ENCODE results near the gene R3HDML. TPM values are rescaled to one million over a fixed set of nuclear protein-coding genes. Genes with fewer than 3 reads are reported as not detected.

Gene R3HDML
- polyA plus RNA-seq, 1 donor (not counting 4 experiments of a cell fraction or from before 2014, with no cell fraction given), result not detected

DNA sequence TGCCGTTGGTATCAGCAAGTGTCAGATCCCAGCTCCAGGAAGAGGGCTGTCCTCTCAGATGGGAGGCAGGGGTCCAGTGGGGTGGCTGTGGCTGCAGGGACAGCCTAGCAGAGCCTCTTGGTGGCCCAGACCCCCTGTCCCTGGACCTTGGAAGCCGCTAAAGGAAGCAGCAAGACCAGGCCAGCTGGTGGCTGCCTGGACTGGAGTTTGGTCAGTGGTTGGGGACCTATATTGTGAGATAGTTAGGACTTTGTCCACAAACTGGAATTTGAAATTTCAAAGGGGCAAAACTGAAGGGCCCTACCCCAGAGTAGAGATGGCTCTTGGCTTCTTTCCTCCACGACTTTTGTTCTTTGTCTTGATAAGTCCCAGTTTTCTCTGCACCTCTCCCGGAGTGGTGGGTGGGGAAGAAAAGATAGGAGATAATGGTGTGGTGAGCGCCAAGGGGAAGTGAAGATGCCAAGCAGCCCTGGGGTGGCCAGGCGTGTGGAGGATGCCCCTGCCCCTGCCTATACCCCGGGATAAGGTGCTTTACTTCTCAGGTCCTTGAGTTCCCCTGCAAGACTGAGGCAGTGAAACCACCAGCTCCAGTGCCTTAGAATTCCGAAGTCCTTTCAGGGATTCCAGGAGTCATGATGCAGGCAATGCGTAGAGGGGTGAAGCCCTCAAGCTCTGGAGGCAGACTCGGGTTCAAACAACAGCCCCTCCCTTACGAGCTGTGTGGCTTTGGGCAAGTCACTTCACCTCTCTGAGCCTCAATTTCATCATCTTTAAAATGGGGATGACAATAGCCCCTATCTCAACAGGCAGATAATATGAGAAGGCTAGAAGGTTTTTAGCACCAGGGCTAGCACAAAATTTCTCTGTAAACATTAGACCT lies 58.9 kb downstream of the R3HDML start:
- H3K4me2 ChIP-seq (ENCODE audit: control insufficient read depth, extremely low read depth, insufficient read depth, low read depth, low read length), result no peak overlapping the region

DNA sequence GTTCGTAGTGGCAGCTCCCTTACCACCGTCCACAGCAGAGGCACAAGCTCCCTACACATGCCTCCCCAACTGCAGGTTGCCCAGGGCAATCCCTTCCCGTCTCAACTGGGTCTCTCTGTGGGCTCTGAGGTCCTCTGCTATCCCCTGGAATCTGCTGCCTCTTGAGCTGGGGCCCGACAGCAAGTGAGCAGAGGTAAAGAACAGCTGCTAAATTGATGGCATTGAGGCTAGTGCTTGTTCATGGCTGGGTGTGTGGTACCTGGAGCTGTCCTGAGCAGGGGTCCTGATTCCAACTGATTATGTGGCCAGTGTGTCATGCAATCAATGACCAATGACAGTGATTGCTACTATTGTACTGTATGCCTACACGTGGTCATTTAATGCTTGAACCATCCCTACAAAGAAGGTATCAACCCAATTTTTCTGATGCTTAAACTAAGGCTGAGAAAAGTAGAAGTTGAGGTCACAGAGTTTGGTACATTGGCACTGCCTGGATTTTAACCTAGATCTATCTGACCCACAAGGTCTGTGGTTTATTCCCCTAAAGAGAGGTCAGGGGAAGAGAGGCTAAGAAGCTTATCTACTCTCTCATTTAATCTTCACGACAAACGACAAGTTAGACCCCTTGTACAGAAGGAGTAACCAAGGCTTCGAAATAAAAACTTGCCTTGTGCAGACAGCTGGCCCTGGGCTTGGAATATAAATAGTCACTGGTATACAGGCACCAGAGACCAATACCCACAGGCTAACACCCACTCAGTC lies 59.7 kb downstream of the R3HDML start:
- no peak for TF ChIP-seq EZH2 (IDR thresholded peaks at IDR 0.05; ENCODE audit: low read length)
- Histone ChIP-seq H3K4me3 (ENCODE audit: control insufficient read depth in 2 of 3, extremely low read depth in 1 of 3, insufficient read depth in 2 of 3, low read depth in 1 of 3, low read length in 3 of 3) (no peak overlapping the region), H3K4me1 (ENCODE audit: control insufficient read depth, extremely low read depth, insufficient read depth, low read length) (peaks cover 13% of the 10 kb centered on the region), H3K79me2 (ENCODE audit: control insufficient read depth, insufficient read depth, low read length) (no peaks in the 10 kb centered on the region), H3K27ac (ENCODE audit: control insufficient read depth, insufficient read depth, low read length) (no peak overlapping the region), H3K4me2 (ENCODE audit: control insufficient read depth, extremely low read depth, insufficient read depth, low read depth, low read length) (no peak overlapping the region), H3K36me3 (ENCODE audit: control insufficient read depth in 2 of 2, extremely low read depth in 1 of 2, insufficient read depth in 2 of 2, low read length in 2 of 2) (no peaks in the 10 kb centered on the region), H3K9me1 (ENCODE audit: control insufficient read depth, extremely low read depth, insufficient read depth, low read length) (no peaks in the 10 kb centered on the region), H3K9me3 (ENCODE audit: control insufficient read depth, low read depth, low read length) (no peaks in the 10 kb centered on the region), H4K20me1 (ENCODE audit: control insufficient read depth, extremely low read depth, insufficient read depth, low read length) (no peaks in the 10 kb centered on the region), H2AFZ (ENCODE audit: control insufficient read depth, low read length) (no peak overlapping the region), H3K27me3 (ENCODE audit: control insufficient read depth, extremely low read depth, insufficient read depth, low read length) (no peaks in the 10 kb centered on the region), H3K9ac (ENCODE audit: control insufficient read depth, extremely low read depth, insufficient read depth, low read length) (no peak overlapping the region)
- DNase-seq (ENCODE audit: low read depth, low spot score) (no peak), FAIRE-seq (no peak)
- dilution Hi-C loops (cut with MboI; ENCODE audit: extremely low pct_ligation_motif_present, low sequenced_read_pairs), result no loop called here

More for the DNA sequence above, 58.9 kb downstream of the R3HDML start:
- H3K4me3 ChIP-seq (ENCODE audit: control insufficient read depth in 2 of 3, extremely low read depth in 1 of 3, insufficient read depth in 2 of 3, low read depth in 1 of 3, low read length in 3 of 3), result no peak overlapping the region
- no peak overlapping the region for H2AFZ ChIP-seq (ENCODE audit: control insufficient read depth, low read length)
- H3K9me3 ChIP-seq (ENCODE audit: control insufficient read depth, low read depth, low read length), result no peaks in the 10 kb centered on the region
- DNase-seq (ENCODE audit: low read depth, low spot score), result no peak
- TF ChIP-seq, protein P1, sequence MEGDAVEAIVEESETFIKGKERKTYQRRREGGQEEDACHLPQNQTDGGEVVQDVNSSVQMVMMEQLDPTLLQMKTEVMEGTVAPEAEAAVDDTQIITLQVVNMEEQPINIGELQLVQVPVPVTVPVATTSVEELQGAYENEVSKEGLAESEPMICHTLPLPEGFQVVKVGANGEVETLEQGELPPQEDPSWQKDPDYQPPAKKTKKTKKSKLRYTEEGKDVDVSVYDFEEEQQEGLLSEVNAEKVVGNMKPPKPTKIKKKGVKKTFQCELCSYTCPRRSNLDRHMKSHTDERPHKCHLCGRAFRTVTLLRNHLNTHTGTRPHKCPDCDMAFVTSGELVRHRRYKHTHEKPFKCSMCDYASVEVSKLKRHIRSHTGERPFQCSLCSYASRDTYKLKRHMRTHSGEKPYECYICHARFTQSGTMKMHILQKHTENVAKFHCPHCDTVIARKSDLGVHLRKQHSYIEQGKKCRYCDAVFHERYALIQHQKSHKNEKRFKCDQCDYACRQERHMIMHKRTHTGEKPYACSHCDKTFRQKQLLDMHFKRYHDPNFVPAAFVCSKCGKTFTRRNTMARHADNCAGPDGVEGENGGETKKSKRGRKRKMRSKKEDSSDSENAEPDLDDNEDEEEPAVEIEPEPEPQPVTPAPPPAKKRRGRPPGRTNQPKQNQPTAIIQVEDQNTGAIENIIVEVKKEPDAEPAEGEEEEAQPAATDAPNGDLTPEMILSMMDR (optimal IDR thresholded peaks at IDR 0.05 in 1 of 3, IDR thresholded peaks at IDR 0.05 in 1 of 3, conservative IDR thresholded peaks at IDR 0.05 in 1 of 3; ENCODE audit: extremely low read depth in 1 of 3, insufficient read depth in 2 of 3, low read length in 3 of 3), result no peak
- TF ChIP-seq EZH2 (IDR thresholded peaks at IDR 0.05; ENCODE audit: low read length), result no peak
- H4K20me1 ChIP-seq (ENCODE audit: control insufficient read depth, extremely low read depth, insufficient read depth, low read length), result no peaks in the 10 kb centered on the region
- H3K4me1 ChIP-seq (ENCODE audit: control insufficient read depth, extremely low read depth, insufficient read depth, low read length), result peaks cover 13% of the 10 kb centered on the region
- H3K27ac ChIP-seq (ENCODE audit: control insufficient read depth, insufficient read depth, low read length), result no peak overlapping the region
- H3K27me3 ChIP-seq (ENCODE audit: control insufficient read depth, extremely low read depth, insufficient read depth, low read length), result no peaks in the 10 kb centered on the region
- no peaks in the 10 kb centered on the region for H3K79me2 ChIP-seq (ENCODE audit: control insufficient read depth, insufficient read depth, low read length)
- H3K9ac ChIP-seq (ENCODE audit: control insufficient read depth, extremely low read depth, insufficient read depth, low read length), result no peak overlapping the region
- no peaks in the 10 kb centered on the region for H3K36me3 ChIP-seq (ENCODE audit: control insufficient read depth in 2 of 2, extremely low read depth in 1 of 2, insufficient read depth in 2 of 2, low read length in 2 of 2)
- H3K9me1 ChIP-seq (ENCODE audit: control insufficient read depth, extremely low read depth, insufficient read depth, low read length), result no peaks in the 10 kb centered on the region
- dilution Hi-C loops (cut with MboI; ENCODE audit: extremely low pct_ligation_motif_present, low sequenced_read_pairs), result no loop called here
- FAIRE-seq, result no peak
